Gastrocnemius medialis (tissue), 4 donors: ENCODE measurements around the gene PER3.

Experiments
- CTCF ChIP-seq, 5 experiments: fragments of 450-650 bp in 3 of 5; fragments of 200-600 bp in 2 of 5; sonication (generic) in 2 of 5; IDR thresholded peaks in 4 of 5; conservative IDR thresholded peaks in 1 of 5; 1 replicate in 4 of 5; 2 replicates in 1 of 5; pipeline ENCODE4 v1.5.1; 2016 to 2019; ENCODE audit warnings: antibody characterized with exemption in 5 of 5, mild to moderate bottlenecking in 3 of 5, moderate library complexity in 3 of 5
- POLR2A ChIP-seq, 2 donors: fragments of 450-650 bp; IDR thresholded peaks; one replicate each; pipeline ENCODE4 v1.6.1; 2017; ENCODE audit warnings: antibody characterized with exemption in 2 of 2, mild to moderate bottlenecking in 2 of 2, moderate library complexity in 2 of 2

- no peak for TF ChIP-seq CTCF (IDR thresholded peaks at IDR 0.05 in 4 of 5, conservative IDR thresholded peaks at IDR 0.05 in 1 of 5)
- TF ChIP-seq POLR2A (IDR thresholded peaks at IDR 0.05), result no peak
Observed at GRCh38 chr1:7777591-7777990, 6.5 kb upstream of the PER3 start.
